OCI-LY3 (cell line): ENCODE measurements around the gene BCAS2.
"Not testable (repeated sequence)": the region's sequence is repeated elsewhere in the genome, so short reads cannot be mapped to it uniquely, and the experiment has no call there.

ENCODE experiments used
- CTCF ChIP-seq: fragments of 200-600, 300-600 bp; sonication (generic); IDR thresholded peaks from 2 replicates; pipeline ENCODE4 v1.5.1; 2014; ENCODE audit warnings: antibody characterized with exemption, low read length, low read depth
- EZH2phosphoT487 ChIP-seq: fragments of 200-600 bp; shearing (Covaris generic); IDR thresholded peaks from 2 replicates; pipeline ENCODE4 v1.6.1; 2018; ENCODE audit warnings: antibody characterized with exemption, mixed run types, low read depth

GRCh38 chr1:114562978-114563510 lies 18.4 kb downstream of the BCAS2 start:
- TF ChIP-seq CTCF, EZH2phosphoT487: not testable (repeated sequence)
